Nephron progenitor cell (in vitro differentiated cells): ENCODE measurements around the gene EPHB1.

ENCODE experiments used
- DNase-seq: peaks from one replicate; pipeline ENCODE4 v3.0.0; 2021
- H3K27ac Mint-ChIP-seq: 2 replicates; pipeline ENCODE4 v1.8.0; 2021; ENCODE audit warnings: mild to moderate bottlenecking, moderate library complexity, mixed read lengths
- H3K27me3 Mint-ChIP-seq: 2 replicates; pipeline ENCODE4 v1.8.0; 2021; ENCODE audit warnings: mild to moderate bottlenecking, low read depth, mixed read lengths; ENCODE audit not compliant: poor library complexity
- H3K36me3 Mint-ChIP-seq: 2 replicates; pipeline ENCODE4 v1.8.0; 2021; ENCODE audit warnings: low read depth, mixed read lengths
- H3K4me1 Mint-ChIP-seq: 2 replicates; pipeline ENCODE4 v1.8.0; 2021; ENCODE audit warnings: mixed read lengths
- H3K4me3 Mint-ChIP-seq: 2 replicates; pipeline ENCODE4 v1.8.0; 2021; ENCODE audit warnings: mild to moderate bottlenecking, moderate library complexity, mixed read lengths
- H3K9me3 Mint-ChIP-seq: 2 replicates; pipeline ENCODE4 v1.8.0; 2021; ENCODE audit warnings: mild to moderate bottlenecking, moderate library complexity, mixed read lengths
- CTCF ChIP-seq: fragments of 200-600 bp; sonication (generic); IDR thresholded peaks from 2 replicates; pipeline ENCODE4 v1.5.0; 2021; ENCODE audit warnings: antibody characterized with exemption

The EPHB1 gene

DNA sequence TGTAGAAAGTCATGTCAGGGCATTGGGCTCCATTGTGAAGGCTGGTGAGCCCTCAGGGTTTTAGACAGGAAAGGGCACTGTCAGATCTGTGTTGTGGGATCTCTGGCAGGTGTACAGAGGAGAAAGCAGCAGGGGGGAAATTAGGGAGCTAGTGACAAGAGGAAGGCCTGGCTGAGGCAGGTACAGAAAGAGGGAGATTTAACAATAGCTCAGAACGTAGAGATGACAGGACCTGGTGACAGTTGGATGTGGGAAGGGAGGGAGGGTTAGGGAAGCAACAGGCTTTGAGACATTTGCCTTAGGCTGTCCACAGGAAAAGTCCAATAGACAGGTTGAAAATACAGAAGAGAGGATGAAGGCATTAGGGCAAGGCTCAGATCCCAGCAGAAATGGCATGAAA lies 288.1 kb downstream of the EPHB1 start:
- Mint-ChIP-seq H3K27ac (no peak overlapping the region), H3K36me3 (no peaks in the 10 kb centered on the region), H3K4me3 (no peak overlapping the region), H3K4me1 (peaks cover 6% of the 10 kb centered on the region), H3K27me3 (peaks cover 17% of the 10 kb centered on the region), H3K9me3 (no peaks in the 10 kb centered on the region)
- no peak for TF ChIP-seq CTCF
- no peak for DNase-seq

DNA sequence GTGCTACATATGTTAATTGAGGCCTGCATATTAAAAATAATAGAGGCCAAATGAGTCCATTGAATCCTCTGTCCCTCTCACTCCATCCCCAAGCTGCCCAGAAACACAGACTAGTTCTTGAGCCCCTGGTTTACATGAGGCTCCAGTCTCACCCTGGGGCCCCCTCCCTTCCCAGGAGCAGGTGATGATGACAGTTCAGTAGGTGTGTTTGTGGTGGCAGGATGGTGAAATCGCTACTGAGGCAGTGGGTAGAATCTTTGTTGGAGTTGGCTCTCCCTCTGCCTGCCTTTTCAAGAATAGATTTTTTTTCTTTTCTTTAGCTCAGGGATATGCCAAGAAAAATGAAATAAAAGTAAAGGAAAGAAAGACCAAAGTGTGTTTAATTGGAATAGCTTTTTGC lies 288.7 kb downstream of the EPHB1 start:
- no peak overlapping the region for H3K27ac Mint-ChIP-seq

GRCh38 chr3:135084405-135084804 lies 289.3 kb downstream of the EPHB1 start:
- no peak overlapping the region for H3K27ac Mint-ChIP-seq
- H3K4me3 Mint-ChIP-seq, result no peak overlapping the region
- H3K27me3 Mint-ChIP-seq, result peaks cover 20% of the 10 kb centered on the region
- no peaks in the 10 kb centered on the region for H3K9me3 Mint-ChIP-seq
- no peak for DNase-seq
- no peak for TF ChIP-seq CTCF
- H3K36me3 Mint-ChIP-seq, result no peaks in the 10 kb centered on the region
- peaks cover 6% of the 10 kb centered on the region for H3K4me1 Mint-ChIP-seq

More for the DNA sequence above, 288.7 kb downstream of the EPHB1 start:
- Mint-ChIP-seq H3K9me3 (no peaks in the 10 kb centered on the region), H3K4me1 (peaks cover 6% of the 10 kb centered on the region), H3K36me3 (no peaks in the 10 kb centered on the region), H3K27me3 (peaks cover 17% of the 10 kb centered on the region), H3K4me3 (no peak overlapping the region)
- no peak for DNase-seq
- no peak for TF ChIP-seq CTCF

- no peak overlapping the region for H3K4me3 Mint-ChIP-seq
- no peak for DNase-seq
- H3K36me3 Mint-ChIP-seq, result no peaks in the 10 kb centered on the region
- H3K9me3 Mint-ChIP-seq, result no peaks in the 10 kb centered on the region
- TF ChIP-seq CTCF, result no peak
- peaks cover 6% of the 10 kb centered on the region for H3K4me1 Mint-ChIP-seq
- peaks cover 25% of the 10 kb centered on the region for H3K27me3 Mint-ChIP-seq
- no peak overlapping the region for H3K27ac Mint-ChIP-seq
These were observed 289.9 kb downstream of the EPHB1 start for GRCh38 chr3:135084976-135085375.

GRCh38 chr3:135085652-135086436 lies 290.8 kb downstream of the EPHB1 start:
- no peak overlapping the region for H3K27ac Mint-ChIP-seq
- TF ChIP-seq CTCF, result no peak
- peaks cover 23% of the 10 kb centered on the region for H3K27me3 Mint-ChIP-seq
- H3K4me3 Mint-ChIP-seq, result no peak overlapping the region
- H3K9me3 Mint-ChIP-seq, result no peaks in the 10 kb centered on the region
- H3K36me3 Mint-ChIP-seq, result no peaks in the 10 kb centered on the region
- peaks cover 6% of the 10 kb centered on the region for H3K4me1 Mint-ChIP-seq
- DNase-seq, result no peak

DNA sequence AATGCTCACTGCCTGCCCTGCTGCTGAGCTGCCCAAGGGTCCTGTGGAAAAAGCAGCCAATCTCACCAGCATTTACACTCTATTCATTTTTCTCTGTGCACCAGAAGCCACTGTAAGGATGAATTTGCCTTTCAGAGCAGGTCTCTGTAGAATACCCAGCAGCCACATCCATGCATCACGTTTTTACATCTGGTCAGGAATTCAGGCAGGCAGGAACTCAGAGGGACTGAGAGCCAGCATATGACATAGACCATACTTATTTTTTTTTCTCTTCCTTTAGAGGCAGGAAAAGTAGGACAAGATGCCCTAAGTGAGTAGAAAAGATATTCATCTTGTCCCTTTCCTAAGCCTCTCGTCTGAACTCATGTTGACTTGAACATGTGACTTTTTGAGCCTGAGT lies 292.7 kb downstream of the EPHB1 start:
- no peak for TF ChIP-seq CTCF
- H3K4me3 Mint-ChIP-seq, result no peak overlapping the region

More for the DNA sequence above, 292.7 kb downstream of the EPHB1 start:
- Mint-ChIP-seq H3K4me1 (no peaks in the 10 kb centered on the region), H3K27ac (no peak overlapping the region), H3K9me3 (no peaks in the 10 kb centered on the region), H3K27me3 (peaks cover 22% of the 10 kb centered on the region), H3K36me3 (no peaks in the 10 kb centered on the region)
- no peak for DNase-seq
